GM19372 (cell line): Measurements from ENCODE around the gene ZNF584.

Source experiments
- ATAC-seq: cut with Tn5 transposase; IDR thresholded peaks from one replicate; pipeline ENCODE4 v1.9.1; 2021; ENCODE audit warnings: mild to moderate bottlenecking, low read depth, moderate library complexity; ENCODE audit not compliant: unreplicated experiment

ZNF584 gene

GRCh38 chr19:58385313-58385890 is 23.0 kb upstream of the ZNF584 start:
- no peak for ATAC-seq

DNA sequence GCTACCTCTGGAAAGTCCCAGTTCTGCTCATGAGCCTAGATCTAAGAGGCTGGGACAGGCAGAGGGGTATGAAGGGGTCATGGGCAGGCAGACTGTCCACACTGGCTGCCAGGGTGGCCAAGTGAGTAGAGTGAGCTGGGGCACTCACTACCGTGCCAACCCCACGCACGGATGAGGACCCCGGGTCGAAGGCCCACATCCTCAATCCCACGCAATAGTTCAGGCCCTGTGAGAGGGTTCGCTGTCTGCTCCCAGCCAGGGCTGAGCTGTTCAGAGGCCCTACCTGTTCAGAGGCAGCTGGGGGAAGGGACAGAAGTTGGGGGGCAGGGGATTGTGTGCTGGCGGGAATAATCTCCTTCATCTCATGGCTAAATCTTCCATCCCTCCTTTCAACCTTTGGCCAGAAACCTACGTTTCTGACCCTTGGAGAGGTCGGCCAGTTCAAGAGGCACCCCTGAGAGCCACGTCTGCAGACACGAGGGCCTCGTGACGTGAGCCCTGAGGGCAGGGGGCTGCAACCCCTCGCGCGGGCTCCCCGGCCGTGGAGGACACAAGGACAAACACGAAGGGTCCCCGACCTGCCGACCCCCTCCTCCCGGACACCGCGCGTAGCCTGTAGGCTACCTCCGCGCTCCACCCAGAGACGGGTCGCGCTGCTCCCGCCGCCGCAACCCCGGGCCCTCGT is 22.4 kb upstream of the ZNF584 start:
- no peak for ATAC-seq

GRCh38 chr19:58386576-58387337 is 21.7 kb upstream of the ZNF584 start, which contains the start of gene RPS5:
Gene RPS5 (plus strand): TSS chr19:58387269. CDS start chr19:58388138, 869 bp downstream.
- ATAC-seq, result peak; percentile 81

GRCh38 chr19:58387338-58388174 is 20.9 kb upstream of the ZNF584 start:
- no peak for ATAC-seq

DNA sequence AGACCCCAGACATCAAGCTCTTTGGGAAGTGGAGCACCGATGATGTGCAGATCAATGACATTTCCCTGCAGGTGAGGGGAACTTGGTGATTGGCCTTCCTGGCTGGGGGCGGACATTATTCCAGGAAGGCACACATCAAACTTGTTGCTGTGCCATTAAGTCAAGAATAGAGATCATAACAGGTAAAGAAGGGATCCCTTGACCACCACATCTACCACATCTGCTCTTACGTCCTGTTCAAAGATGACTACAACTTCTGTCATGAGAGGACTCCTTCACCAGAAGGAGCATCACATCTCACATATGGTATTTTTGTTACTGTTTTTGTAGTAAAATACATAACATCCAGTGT is 20.3 kb upstream of the ZNF584 start:
- no peak for ATAC-seq

DNA sequence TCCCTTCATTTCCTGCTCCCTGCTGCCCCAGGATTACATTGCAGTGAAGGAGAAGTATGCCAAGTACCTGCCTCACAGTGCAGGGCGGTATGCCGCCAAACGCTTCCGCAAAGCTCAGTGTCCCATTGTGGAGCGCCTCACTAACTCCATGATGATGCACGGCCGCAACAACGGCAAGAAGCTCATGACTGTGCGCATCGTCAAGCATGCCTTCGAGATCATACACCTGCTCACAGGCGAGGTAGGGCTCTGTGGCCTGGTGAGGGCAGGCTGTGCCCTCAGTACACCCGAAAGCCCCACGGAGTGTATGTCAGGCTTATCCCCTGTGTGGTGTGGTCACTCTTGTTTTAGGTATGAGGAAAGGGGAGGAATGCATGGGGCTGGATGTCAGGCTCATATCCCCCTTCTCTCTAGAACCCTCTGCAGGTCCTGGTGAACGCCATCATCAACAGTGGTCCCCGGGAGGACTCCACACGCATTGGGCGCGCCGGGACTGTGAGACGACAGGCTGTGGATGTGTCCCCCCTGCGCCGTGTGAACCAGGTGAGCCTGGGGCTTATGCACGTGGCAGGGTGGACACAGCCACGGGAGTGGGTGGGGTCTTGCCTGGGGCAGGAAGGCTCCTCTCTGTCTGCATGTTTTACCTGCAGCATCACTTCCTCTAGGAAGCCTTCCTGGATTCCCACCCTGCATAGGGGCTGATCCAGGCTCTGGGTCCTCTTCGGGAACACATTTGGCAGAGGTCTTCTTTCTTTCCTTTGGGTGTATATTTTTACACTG is 15.3 kb upstream of the ZNF584 start:
- ATAC-seq, result no peak

- no peak for ATAC-seq
Measured at GRCh38 chr19:58393725-58394033, 14.8 kb upstream of the ZNF584 start.

DNA sequence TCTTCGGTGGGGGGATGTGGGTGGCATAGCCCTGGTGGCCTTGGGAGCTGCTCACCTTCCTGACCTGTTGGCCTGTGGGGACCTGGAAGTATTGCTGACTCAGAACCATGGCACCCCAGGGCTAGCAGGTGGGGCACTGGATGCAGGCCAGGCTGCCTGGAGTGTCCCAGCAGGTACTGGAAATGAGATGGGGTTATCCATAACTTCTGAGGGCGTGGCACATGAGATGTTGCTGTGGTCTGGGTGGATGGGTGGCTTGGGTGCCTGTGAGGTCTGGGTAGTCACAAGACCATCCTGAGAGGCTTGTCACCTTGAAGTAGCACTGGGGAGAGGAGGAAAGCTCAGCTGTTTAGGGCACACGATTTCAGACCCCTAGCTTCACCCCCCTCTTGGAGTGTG is 13.6 kb upstream of the ZNF584 start:
- ATAC-seq, result no peak

GRCh38 chr19:58395220-58395978 is 13.1 kb upstream of the ZNF584 start, which contains the start of gene RNF225:
Gene RNF225 (plus strand): TSS chr19:58395656. CDS start chr19:58396090, 434 bp downstream.
- ATAC-seq, result no peak

DNA sequence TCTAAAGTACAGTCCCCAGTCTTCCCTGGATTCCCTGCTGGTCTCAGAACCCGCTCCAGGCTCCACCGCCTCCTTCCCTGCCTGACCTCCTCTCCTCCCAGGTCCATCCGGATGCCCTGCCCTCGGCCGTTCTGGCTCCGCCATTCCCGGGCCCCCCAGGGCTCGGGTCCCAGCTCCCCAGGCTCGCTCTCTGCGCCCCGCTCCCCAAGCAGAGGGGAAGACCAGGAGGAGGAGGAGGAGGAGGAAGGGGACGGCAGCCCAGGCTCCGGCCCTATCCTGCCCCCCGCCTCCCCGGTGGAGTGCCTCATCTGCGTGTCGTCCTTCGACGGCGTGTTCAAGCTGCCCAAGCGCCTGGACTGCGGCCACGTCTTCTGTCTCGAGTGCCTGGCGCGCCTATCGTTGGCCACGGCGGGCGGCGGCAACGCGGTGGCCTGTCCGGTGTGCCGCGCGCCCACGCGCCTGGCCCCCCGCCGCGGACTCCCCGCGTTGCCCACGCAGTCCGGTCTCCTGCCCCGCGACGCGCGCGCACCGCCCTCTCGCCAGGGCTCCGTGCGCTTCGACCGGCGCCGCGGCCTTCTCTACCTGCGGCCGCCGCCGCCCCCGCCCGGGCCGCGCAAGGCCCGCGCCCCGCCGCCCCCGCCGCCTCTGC is 12.3 kb upstream of the ZNF584 start:
- ATAC-seq, result no peak

DNA sequence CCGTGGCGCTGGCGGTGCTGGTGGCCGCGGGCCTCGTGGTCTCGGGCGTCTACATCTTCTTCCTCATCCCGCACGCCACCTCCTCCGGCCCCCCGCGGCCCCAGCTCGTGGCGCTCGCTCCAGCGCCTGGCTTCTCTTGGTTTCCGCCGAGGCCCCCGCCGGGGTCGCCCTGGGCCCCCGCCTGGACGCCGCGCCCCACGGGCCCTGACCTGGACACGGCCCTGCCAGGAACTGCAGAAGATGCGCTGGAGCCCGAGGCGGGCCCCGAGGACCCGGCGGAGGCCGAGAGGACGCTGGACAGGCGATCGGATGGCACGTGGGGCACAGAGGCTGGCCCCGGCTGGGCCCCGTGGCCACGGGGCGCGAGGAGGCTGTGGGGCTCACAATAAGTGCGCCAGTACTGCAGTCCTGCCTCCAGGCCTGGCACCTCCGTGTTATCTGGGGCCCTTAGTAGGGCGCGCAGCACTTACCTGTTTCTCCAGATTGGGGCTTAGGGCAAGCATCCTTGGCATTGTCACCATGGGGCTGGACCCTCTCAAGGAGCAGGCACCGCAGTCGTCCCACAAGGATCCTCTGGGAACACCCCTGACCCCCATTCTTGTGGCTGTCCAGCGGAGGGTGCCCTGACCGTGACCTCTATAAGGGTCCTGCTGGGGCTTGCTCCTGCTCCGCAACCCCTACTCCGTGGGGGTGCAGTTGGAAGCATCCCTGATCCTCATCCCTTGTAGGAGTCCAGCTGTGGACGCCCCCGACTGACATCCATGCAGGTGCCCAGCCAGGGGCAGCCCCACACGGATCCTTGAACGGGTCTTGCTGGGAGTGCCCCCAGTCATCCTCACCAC is 11.5 kb upstream of the ZNF584 start:
- ATAC-seq, result no peak

DNA sequence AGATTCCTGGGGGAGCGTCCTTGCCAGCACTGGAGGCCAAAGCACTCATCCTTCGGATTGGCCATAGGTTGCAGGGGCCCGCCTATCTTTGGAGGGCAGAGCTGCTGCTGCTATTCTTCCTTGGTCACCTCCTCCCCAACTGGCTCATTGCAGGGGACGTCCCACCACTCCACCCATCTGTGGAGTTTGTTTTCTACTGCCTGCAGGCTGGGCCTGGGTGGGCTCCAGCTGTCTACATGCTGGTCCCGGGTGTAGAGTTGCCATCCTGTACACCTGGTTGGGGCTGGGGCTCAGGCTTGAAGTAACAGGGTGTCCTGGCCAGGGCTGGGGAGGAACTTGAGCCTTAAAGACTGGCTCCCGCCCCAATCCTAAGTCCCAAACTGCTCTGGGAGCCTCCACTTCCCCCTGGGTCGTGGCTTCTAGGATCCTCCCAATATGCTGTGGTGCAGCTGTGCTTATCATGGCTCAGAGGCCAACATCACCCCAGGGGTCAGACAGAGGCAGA is 10.9 kb upstream of the ZNF584 start:
- ATAC-seq, result no peak

DNA sequence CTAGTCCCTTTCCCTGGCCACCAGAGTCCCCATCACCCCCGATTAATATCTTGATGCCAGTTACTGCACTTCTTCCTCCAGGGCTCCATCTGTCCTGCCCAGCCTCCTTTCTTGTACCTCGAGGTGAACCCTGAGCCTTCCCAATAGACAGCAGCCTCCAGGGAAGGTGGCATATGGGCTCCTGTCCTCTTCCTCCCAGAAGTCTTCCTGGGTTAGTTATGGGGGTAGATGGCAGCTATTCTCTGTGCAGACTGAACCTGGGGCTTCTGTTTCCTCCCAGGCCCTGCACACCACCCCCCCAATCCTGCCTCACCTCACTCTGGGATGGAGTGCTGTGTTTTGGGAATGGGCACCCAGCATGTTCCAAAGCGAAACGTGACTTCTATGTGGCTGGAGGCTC is 10.4 kb upstream of the ZNF584 start:
- ATAC-seq, result no peak

DNA sequence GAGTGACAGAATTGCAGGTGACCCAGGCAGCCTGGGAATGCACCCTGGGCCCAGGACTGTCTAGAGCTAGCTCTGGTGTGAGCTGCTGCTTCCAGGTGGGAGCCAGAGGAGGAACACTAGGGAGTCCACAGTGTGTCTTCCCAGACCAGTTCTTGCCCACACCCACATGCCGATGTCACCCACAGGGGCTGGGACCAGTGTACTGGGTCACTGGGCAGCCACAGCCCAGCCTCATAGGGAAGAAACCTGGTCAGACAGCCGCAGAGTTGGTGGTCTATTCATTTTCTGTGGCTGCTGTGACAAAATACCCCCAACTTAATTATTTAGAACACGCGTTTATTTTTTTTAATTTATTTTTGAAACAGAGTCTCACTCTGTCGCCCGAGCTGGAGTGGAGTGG is 9.9 kb upstream of the ZNF584 start:
- ATAC-seq, result no peak

DNA sequence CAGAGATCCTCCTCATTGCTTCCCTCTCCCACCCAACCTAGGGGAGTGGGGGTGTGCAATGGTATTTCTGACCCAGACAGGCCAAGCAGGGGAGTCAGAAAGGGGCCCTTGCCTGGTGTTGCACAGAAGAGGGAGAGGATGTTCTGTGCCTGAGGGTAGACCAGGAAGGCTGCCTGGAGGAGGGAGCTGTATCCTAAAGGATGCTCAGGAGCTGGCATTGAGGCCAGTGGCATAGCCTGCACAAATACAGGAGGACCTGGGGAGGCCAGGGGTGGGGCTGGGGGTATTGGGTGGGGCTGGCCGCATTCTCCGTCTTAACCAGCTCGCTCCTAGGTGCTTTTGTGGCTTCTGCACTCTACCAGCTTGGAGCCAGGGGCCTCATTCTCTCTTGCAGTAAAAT is 8.5 kb upstream of the ZNF584 start:
- no peak for ATAC-seq

DNA sequence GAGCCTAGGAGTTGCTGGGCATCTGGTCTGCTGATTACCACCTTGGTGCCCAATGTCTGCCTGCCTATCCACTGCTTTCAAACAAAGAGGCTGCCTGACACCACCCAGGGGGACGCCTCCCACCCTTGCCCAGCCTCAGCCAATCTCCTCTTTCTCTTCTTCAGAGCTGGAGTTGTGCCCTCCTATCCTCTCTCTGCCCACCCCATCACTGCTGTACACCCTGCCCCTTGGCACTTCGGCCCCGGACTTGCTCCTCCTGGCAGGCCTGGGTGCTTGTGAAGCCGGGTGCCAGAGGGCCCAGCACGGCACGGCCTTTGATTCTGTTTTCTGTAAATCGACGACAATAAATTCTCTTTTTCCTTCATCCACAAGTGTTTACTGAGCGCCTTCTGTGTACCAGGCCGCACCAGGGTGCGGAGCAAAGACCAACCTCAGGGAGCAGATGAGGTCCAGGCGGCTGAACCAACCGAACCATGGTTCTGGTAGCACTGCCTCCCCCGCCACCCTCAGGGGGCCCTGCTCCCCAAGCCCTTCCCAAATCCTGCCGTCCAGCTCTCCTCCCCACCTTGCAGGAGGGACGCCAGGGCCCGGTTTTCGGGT is 8.0 kb upstream of the ZNF584 start:
- no peak for ATAC-seq
